ENCODE results near the gene TAOK2.
A peak's percentile ranks its signal among the peaks of the same experiment; 100 is the strongest.
"Not testable (repeated sequence)": the region's sequence is repeated elsewhere in the genome, so short reads cannot be mapped to it uniquely, and the experiment has no call there.

TAOK2 gene

DNA sequence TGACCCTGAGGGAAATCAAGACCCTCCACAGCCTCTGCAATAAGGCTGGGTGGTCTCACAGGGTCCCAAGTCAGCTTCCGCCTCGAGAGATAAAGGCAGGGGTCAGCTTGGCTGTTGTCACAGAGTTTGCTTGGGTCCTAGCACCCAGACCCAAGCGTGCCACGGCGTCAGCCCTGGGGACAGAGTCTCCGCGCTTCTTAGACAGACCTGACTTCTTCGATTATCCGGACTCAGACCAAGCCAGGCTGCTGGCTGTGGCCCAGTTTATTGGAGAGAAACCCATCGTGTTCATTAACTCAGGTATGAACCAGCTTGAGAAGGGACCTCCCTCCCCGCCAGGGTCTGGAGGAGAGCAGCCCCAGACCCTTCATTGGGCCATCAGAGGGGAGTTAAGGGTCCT is 49.9 kb downstream of the TAOK2 start:
- DNase-seq (ENCODE audit: low read depth in 2 of 2), result no peak

DNA sequence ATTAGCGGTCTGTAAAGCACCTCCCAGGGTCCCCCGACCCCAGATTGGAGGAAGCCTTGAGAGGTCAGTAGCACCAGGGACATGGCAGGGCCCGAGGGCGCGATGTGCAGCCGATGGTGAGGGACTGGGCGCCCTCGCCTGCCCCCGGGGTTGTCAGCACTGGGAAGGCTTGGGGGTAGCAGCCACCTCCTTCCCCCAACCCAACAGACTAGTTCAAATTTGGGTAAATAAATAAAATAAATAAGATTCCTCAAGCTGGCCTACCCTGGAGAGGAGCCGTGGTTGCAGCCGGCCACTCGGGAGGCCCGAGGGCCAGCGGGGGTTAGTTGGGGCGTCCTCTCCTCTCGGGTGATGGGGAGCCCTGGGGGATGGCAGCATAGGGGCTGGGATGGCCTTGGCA is 50.8 kb downstream of the TAOK2 start:
- no peak for DNase-seq (ENCODE audit: low read depth in 2 of 2)

GRCh38 chr16:30025156-30025555 is 51.5 kb downstream of the TAOK2 start:
- DNase-seq (ENCODE audit: low read depth in 2 of 2), result no peak

DNA sequence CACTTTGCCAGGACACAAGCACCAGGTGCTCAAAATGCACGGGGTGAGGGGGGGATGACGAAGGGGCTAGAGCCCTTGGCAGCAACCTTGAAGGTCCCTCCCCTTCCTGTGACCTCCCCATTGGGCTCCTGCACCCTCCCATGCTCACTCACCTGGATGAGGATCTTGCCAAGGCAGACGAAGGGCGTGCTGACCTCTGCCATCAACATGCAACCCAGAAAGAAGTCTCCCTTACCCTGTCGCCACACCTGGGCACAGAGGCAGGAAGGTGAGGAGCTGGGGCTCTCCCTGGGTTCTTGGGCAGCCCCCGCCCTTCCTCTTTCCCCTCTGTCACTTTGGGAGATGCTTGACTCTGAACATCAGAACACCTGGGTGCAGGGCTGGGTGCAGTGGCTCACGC is 51.9 kb downstream of the TAOK2 start:
- DNase-seq (ENCODE audit: low read depth in 2 of 2), result no peak

- no peak for DNase-seq (ENCODE audit: low read depth in 2 of 2)
Observed at GRCh38 chr16:30026449-30026848, 52.8 kb downstream of the TAOK2 start.

- DNase-seq (ENCODE audit: low read depth in 2 of 2), result no peak
Observed at GRCh38 chr16:30027588-30028437, 54.1 kb downstream of the TAOK2 start.

DNA sequence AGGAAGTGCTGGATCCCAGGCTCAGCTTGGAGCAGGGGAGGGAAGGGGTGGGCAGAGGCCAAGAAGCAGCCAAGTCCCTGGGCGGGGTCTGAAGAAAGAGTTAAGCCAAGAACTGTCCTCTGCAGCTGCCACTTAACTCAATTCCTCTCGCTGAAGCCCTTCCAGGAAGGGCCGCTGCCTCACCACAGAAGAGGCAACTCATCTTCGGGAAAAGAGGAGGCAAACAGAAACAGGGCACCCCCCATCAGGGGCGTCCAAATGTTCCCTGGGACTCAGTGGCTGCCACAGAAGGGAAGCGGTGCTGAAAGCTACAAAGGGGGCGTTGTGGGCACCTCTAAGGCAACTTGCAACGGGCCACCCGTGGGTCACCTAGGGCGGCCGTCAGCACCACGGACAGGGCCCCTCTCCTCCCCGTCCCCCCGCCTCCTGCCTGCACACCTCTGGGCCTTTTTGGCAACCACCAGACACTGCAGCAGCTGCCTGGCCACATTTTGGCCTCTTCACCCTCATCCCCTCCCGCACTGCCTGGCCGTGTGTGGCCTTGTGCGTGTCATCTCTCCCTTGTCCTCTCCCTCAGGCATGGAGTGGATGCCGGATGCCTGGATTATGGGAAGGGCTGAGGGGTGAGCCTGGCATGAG is 54.9 kb downstream of the TAOK2 start:
- no peak for DNase-seq (ENCODE audit: low read depth in 2 of 2)

DNA sequence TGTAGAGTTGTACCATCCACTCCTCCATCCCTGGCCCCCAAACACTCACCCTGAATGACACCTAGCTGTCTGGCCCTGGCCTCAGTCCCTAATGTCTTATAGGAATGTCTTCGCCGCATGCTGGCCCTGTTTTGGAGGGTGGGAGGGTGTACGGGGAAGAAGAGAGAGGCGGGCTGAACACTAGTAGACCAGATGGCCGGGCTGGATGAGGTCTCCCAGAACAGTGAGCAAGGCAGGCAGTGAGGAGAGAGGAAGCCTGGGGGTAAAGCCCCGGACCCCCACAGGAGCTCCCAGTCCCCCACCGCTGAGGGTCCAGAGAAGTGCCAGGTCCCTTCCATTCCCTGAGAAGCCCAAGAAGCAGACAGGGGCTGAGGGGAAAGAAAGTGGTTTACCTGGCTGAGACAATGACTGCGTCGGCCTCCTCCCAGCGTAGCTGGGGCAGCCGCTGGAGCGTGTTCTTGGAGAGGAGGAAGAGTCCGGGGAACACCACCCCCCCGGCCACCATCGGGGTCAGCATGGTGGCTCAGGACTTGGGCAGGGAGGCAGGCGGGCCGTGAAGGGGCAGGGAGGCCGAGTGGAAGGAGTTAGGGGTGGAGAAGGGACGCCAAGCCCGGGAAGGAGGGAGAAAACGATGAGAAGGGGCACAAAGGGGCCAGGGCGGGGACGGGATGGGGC is 56.5 kb downstream of the TAOK2 start:
- DNase-seq (ENCODE audit: low read depth in 2 of 2), result no peak

- no peak for DNase-seq (ENCODE audit: low read depth in 2 of 2)
Observed at GRCh38 chr16:30030841-30031413, 57.3 kb downstream of the TAOK2 start, which contains the start of gene TLCD3B. Gene TLCD3B, minus strand, starts transcription at chr16:30031271. Its CDS starts 744 bp downstream, at chr16:30030527.

GRCh38 chr16:30031477-30031918 is 57.8 kb downstream of the TAOK2 start:
- DNase-seq (ENCODE audit: low read depth in 2 of 2), result no peak

- DNase-seq (ENCODE audit: low read depth in 2 of 2), result peak in 1 of 2 donors; percentile 33
Observed at GRCh38 chr16:30032083-30032819, 58.6 kb downstream of the TAOK2 start.

GRCh38 chr16:30033270-30033669 is 59.6 kb downstream of the TAOK2 start:
- no peak for DNase-seq (ENCODE audit: low read depth in 2 of 2)

DNA sequence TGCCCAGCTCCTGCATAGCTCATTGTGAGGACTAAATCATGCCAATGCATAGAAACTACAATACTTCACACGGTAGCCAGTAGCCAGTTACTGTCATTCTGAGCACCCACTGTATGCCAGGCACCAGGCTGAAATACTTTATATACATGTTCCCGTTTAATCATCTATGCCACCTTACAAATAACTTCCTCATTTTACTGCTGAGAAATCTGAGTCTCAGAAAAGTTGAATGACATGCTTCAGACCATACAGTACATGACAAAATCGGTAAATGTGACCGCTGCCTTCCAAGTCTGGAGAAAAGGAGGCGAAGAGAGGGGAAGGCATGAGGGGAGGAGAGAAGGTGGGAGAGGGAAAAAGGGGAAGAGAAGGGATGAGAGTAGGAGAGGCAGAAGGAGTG is 66.6 kb downstream of the TAOK2 start:
- DNase-seq (ENCODE audit: low read depth in 2 of 2), result no peak

GRCh38 chr16:30040690-30041089 is 67.0 kb downstream of the TAOK2 start:
- not testable (repeated sequence) for DNase-seq (ENCODE audit: low read depth in 2 of 2)

DNA sequence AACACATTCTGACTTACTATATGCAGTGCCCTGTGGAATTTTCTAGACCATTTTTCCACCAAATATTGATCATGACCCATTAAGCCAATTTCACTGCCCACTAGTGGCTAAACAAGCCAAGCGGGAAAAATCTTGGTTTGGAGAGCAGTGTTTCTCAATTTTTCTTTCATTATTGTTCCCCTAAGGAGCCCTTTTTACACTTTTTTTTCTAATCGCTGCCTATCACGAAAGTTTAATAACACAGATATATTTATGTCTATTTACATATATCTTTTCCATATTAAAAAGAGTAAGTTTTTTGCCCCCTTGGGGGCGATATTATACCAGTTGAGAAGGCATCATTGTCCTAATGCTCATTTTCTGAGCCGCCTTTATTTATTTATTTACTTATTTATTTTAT is 68.2 kb downstream of the TAOK2 start:
- DNase-seq (ENCODE audit: low read depth in 2 of 2), result no peak

All from stimulated activated CD8-positive, alpha-beta memory T cell treated with anti-CD3 and anti-CD28 coated beads, Interleukin-2, amount 100 ng/mL, for 1 hour (primary cell).